ENCODE data around the gene CNTNAP2. TPM values are rescaled to one million over a fixed set of nuclear protein-coding genes. Genes with fewer than 3 reads are reported as not detected.

Gene CNTNAP2
- total and polyA plus RNA-seq, 2 of the 8 experiments (the other 6 are each of a cell fraction or from before 2014, with no cell fraction given): 27.9 to 71.0 TPM

- Histone ChIP-seq H3K27me3 (replicated peaks in 1 of 4; ENCODE audit: control insufficient read depth in 3 of 4, extremely low read depth in 1 of 4, insufficient read depth in 3 of 4, low read length in 3 of 4) (no peaks in the 10 kb centered on the region), H3K4ac (replicated peaks; ENCODE audit: insufficient read length, low read depth, low read length) (no peak overlapping the region), H3K23me2 (ENCODE audit: low read depth, low read length) (no peaks in the 10 kb centered on the region), H4K8ac (ENCODE audit: extremely low read depth, insufficient read depth, low read length) (no peak overlapping the region), H4K91ac (replicated peaks; ENCODE audit: insufficient read length, low read length) (no peak overlapping the region), H2AK5ac (ENCODE audit: low read depth, low read length) (no peak overlapping the region), H2BK5ac (ENCODE audit: low read depth, low read length) (no peak overlapping the region), H2BK20ac (ENCODE audit: low read length) (no peak overlapping the region), H2BK15ac (ENCODE audit: low read length) (no peak overlapping the region), H4K5ac (ENCODE audit: insufficient read length, low read depth, low read length) (no peak overlapping the region), H3K4me3 (ENCODE audit: extremely low read depth in 1 of 4, insufficient read depth in 2 of 4, low read depth in 3 of 4, low read length in 4 of 4) (no peak overlapping the region), H3K4me1 (replicated peaks in 1 of 4; ENCODE audit: control insufficient read depth in 3 of 4, insufficient read depth in 4 of 4, low read length in 3 of 4) (peaks cover 0 to 3% (median 0%) of the 10 kb centered on the region in 4 experiments; a peak in 2 of 7 replicates), H3K79me2 (ENCODE audit: control insufficient read depth in 1 of 2, insufficient read depth in 2 of 2, low read length in 2 of 2) (no peaks in the 10 kb centered on the region), H2BK120ac (replicated peaks; ENCODE audit: low read depth, low read length) (no peak overlapping the region), H3K27ac (ENCODE audit: low read depth, low read length) (no peak overlapping the region), H3K79me1 (ENCODE audit: low read depth, low read length) (no peaks in the 10 kb centered on the region), H4K20me1 (replicated peaks in 1 of 2; ENCODE audit: control insufficient read depth in 1 of 2, insufficient read depth in 2 of 2, low read length in 2 of 2) (no peaks in the 10 kb centered on the region), H3K14ac (ENCODE audit: insufficient read length) (no peak overlapping the region), H3K9ac (replicated peaks in 1 of 4; ENCODE audit: extremely low read depth in 1 of 4, low read depth in 3 of 4, low read length in 3 of 4) (no peak overlapping the region), H2BK12ac (ENCODE audit: low read depth, low read length) (no peak overlapping the region), H3K4me2 (ENCODE audit: insufficient read depth in 1 of 2, low read depth in 2 of 2, low read length in 2 of 2) (no peak overlapping the region), H3K56ac (replicated peaks; ENCODE audit: insufficient read length, low read depth, low read length) (no peak overlapping the region), H2AFZ (ENCODE audit: low read length) (no peak overlapping the region), H3K36me3 (ENCODE audit: control insufficient read depth in 2 of 4, insufficient read depth in 4 of 4, low read length in 3 of 4) (no peaks in the 10 kb centered on the region), H3K23ac (ENCODE audit: insufficient read length) (no peak overlapping the region), H3K18ac (ENCODE audit: extremely low read depth, low read length) (no peak overlapping the region), H3K9me3 (ENCODE audit: insufficient read depth in 2 of 2, low read depth in 1 of 2, low read length in 1 of 2) (no peaks in the 10 kb centered on the region)
- 80% methylated on average over 2 of the region's 2 CpGs; no CpG with 5 or more reads in 1 of the 2 experiments for WGBS, 2 experiments (ENCODE audit: extremely low coverage in 1 of 2, insufficient coverage in 1 of 2, insufficient read length in 1 of 2, insufficient replicate concordance in 2 of 2, low coverage in 1 of 2, low lambda C conversion rate in 2 of 2, missing lambda C conversion rate in 1 of 2)
- DNase-seq (ENCODE audit: low read depth in 1 of 2, low spot score in 2 of 2): no peak
- peak; percentile 52 for FAIRE-seq
- CTCF ChIA-PET (ENCODE audit: partially characterized antibody): interaction anchor here (0.6 to 2.0 kb wide), 6 partner anchors 11 to 462 kb away, joined by 3 to 8 read pairs (median 3); no protein-coding TSS in a partner anchor
- POLR2A ChIA-PET (ENCODE audit: partially characterized antibody): no interaction called here
- no peak for TF ChIP-seq TBP (IDR thresholded peaks at IDR 0.05; ENCODE audit: low read depth, low read length)
- TF ChIP-seq SRF (IDR thresholded peaks at IDR 0.05; ENCODE audit: low read depth, low read length): no peak
- no peak for TF ChIP-seq TEAD4 (IDR thresholded peaks at IDR 0.05; ENCODE audit: low read depth, low read length)
- TF ChIP-seq RFX5 (IDR thresholded peaks at IDR 0.05; ENCODE audit: borderline replicate concordance, low read depth, low read length): no peak
- no peak for TF ChIP-seq POU5F1 (IDR thresholded peaks at IDR 0.05; ENCODE audit: low read depth, low read length)
- no peak for TF ChIP-seq CBX5 (IDR thresholded peaks at IDR 0.05; ENCODE audit: low read depth, low read length)
- TF ChIP-seq, protein P1, sequence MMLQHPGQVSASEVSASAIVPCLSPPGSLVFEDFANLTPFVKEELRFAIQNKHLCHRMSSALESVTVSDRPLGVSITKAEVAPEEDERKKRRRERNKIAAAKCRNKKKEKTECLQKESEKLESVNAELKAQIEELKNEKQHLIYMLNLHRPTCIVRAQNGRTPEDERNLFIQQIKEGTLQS (IDR thresholded peaks at IDR 0.05; ENCODE audit: insufficient read depth, low read depth, low read length): no peak
- peak; percentile 52 to 57 for TF ChIP-seq RAD21 (IDR thresholded peaks at IDR 0.05 in 1 of 2, conservative IDR thresholded peaks at IDR 0.05 in 1 of 2; ENCODE audit: low read depth in 2 of 2, low read length in 2 of 2)
- no peak for TF ChIP-seq JUN (IDR thresholded peaks at IDR 0.05; ENCODE audit: low read depth, low read length)
- TF ChIP-seq SP2 (IDR thresholded peaks at IDR 0.05; ENCODE audit: low read length): peak; percentile 15; the same call in 1 of the 2 replicates
- TF ChIP-seq, protein P2, sequence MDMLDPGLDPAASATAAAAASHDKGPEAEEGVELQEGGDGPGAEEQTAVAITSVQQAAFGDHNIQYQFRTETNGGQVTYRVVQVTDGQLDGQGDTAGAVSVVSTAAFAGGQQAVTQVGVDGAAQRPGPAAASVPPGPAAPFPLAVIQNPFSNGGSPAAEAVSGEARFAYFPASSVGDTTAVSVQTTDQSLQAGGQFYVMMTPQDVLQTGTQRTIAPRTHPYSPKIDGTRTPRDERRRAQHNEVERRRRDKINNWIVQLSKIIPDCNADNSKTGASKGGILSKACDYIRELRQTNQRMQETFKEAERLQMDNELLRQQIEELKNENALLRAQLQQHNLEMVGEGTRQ (IDR thresholded peaks at IDR 0.05; ENCODE audit: low read length): no peak
- TF ChIP-seq EP300 (IDR thresholded peaks at IDR 0.05; ENCODE audit: borderline replicate concordance in 1 of 2, low read depth in 2 of 2, low read length in 2 of 2): no peak
Observed at GRCh38 chr7:146172112-146172511, 55.5 kb downstream of the CNTNAP2 start.
